Measurements from ENCODE around the gene TAAR5. TPM values are rescaled to one million over a fixed set of nuclear protein-coding genes. Genes with fewer than 3 reads are reported as not detected.

TAAR5 gene
- polyA plus RNA-seq, 1 donor from 2014 or later = not detected

- TF ChIP-seq TAF1 (IDR thresholded peaks at IDR 0.05; ENCODE audit: low read depth) (no peak), EP300 (conservative IDR thresholded peaks at IDR 0.05; ENCODE audit: poor library complexity, severe bottlenecking) (no peak), REST (IDR thresholded peaks at IDR 0.05; ENCODE audit: borderline replicate concordance) (no peak), MXI1 (conservative IDR thresholded peaks at IDR 0.05; ENCODE audit: poor library complexity, severe bottlenecking) (no peak), RAD21 (conservative IDR thresholded peaks at IDR 0.05) (no peak), EZH2 (IDR thresholded peaks at IDR 0.05; ENCODE audit: borderline replicate concordance, insufficient read depth, low read length, poor library complexity, severe bottlenecking) (no peak), SMC3 (conservative IDR thresholded peaks at IDR 0.05; ENCODE audit: poor library complexity) (no peak), POLR2AphosphoS5 (IDR thresholded peaks at IDR 0.05) (no peak)
- TF ChIP-seq, protein P1, sequence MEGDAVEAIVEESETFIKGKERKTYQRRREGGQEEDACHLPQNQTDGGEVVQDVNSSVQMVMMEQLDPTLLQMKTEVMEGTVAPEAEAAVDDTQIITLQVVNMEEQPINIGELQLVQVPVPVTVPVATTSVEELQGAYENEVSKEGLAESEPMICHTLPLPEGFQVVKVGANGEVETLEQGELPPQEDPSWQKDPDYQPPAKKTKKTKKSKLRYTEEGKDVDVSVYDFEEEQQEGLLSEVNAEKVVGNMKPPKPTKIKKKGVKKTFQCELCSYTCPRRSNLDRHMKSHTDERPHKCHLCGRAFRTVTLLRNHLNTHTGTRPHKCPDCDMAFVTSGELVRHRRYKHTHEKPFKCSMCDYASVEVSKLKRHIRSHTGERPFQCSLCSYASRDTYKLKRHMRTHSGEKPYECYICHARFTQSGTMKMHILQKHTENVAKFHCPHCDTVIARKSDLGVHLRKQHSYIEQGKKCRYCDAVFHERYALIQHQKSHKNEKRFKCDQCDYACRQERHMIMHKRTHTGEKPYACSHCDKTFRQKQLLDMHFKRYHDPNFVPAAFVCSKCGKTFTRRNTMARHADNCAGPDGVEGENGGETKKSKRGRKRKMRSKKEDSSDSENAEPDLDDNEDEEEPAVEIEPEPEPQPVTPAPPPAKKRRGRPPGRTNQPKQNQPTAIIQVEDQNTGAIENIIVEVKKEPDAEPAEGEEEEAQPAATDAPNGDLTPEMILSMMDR (IDR thresholded peaks at IDR 0.05; ENCODE audit: poor library complexity, severe bottlenecking) = no peak
- no peaks in the 10 kb centered on the region for H3K79me2 ChIP-seq (replicated peaks; ENCODE audit: insufficient read depth, low read length)
- H3K9me3 ChIP-seq (ENCODE audit: low read length) = no peaks in the 10 kb centered on the region
- H3K36me3 ChIP-seq (ENCODE audit: insufficient read depth, low read length) = no peaks in the 10 kb centered on the region
- H3K4me2 ChIP-seq (ENCODE audit: low read length) = no peak overlapping the region
- H3K27ac ChIP-seq (ENCODE audit: low read length) = no peak overlapping the region
- no peak overlapping the region for H3K4me3 ChIP-seq (ENCODE audit: low read length)
- H2AFZ ChIP-seq (ENCODE audit: low read depth, low read length) = no peak overlapping the region
- no peaks in the 10 kb centered on the region for H3K9me2 ChIP-seq (ENCODE audit: insufficient read depth, low read length)
- H4K20me1 ChIP-seq (ENCODE audit: insufficient read depth) = no peaks in the 10 kb centered on the region
- H3K9ac ChIP-seq (ENCODE audit: low read length) = no peak overlapping the region
- H3K27me3 ChIP-seq (ENCODE audit: insufficient read depth, low read depth, low read length) = no peaks in the 10 kb centered on the region
- H3F3A ChIP-seq (ENCODE audit: insufficient read depth, low read length, poor library complexity, severe bottlenecking) = no peaks in the 10 kb centered on the region
These were observed 44.7 kb downstream of the TAAR5 start for GRCh38 chr6:132544826-132545225.

Small RNA genes within 50 kb of the gene (small RNA-seq; reads per million reads assigned to genes)
- gene TAAR7P = 0 reads per million in 3 experiments

Other genes with a start within 250 kb of the TAAR5 start
- 14.7 and 16.8 TPM in 2 replicates for gene MOXD1, start 188.3 kb downstream of the TAAR5 start, polyA plus RNA-seq
- 79.5 and 80.6 TPM in 2 replicates for gene STX7, start 76.6 kb downstream of the TAAR5 start, polyA plus RNA-seq
- gene TAAR9, start 51.5 kb downstream of the TAAR5 start, polyA plus RNA-seq = not detected in 2 replicates
- gene TAAR8, start 37.1 kb downstream of the TAAR5 start, polyA plus RNA-seq = not detected in 2 replicates
- not detected in 2 replicates for gene TAAR6, start 19.4 kb downstream of the TAAR5 start, polyA plus RNA-seq
- gene TAAR2, start 34.5 kb upstream of the TAAR5 start, polyA plus RNA-seq = not detected in 2 replicates
- not detected in 2 replicates for gene TAAR1, start 69.4 kb upstream of the TAAR5 start, polyA plus RNA-seq
- not detected in 2 replicates for gene VNN1, start 124.3 kb upstream of the TAAR5 start, polyA plus RNA-seq
- not detected in 2 replicates for gene VNN2, start 168.2 kb upstream of the TAAR5 start, polyA plus RNA-seq
- gene SLC18B1, start 208.9 kb upstream of the TAAR5 start, polyA plus RNA-seq = 3.5 and 9.0 TPM in 2 replicates
- 1,598 and 1,627 TPM in 2 replicates for gene RPS12, start 224.8 kb upstream of the TAAR5 start, polyA plus RNA-seq